Choroid plexus epithelial cell (primary cell): ENCODE data around the gene ARHGAP42.
A peak's percentile ranks its signal among the peaks of the same experiment; 100 is the strongest.

Experiments
- DNase-seq: peaks from one replicate; pipeline ENCODE4 v3.0.0-alpha.2; 2010; ENCODE audit warnings: low read depth
- H3K4me3 ChIP-seq: 2 replicates; pipeline ENCODE4 v1.5.1; 2011; ENCODE audit warnings: low read depth, mild to moderate bottlenecking, control low read depth, low read length, moderate library complexity
- TF ChIP-seq, protein P1 (sequence below): conservative IDR thresholded peaks from 2 replicates; pipeline ENCODE4 v1.5.1; 2011; ENCODE audit warnings: low read depth, mild to moderate bottlenecking, control low read depth, inconsistent platforms, low read length, moderate library complexity

The ARHGAP42 gene

DNA sequence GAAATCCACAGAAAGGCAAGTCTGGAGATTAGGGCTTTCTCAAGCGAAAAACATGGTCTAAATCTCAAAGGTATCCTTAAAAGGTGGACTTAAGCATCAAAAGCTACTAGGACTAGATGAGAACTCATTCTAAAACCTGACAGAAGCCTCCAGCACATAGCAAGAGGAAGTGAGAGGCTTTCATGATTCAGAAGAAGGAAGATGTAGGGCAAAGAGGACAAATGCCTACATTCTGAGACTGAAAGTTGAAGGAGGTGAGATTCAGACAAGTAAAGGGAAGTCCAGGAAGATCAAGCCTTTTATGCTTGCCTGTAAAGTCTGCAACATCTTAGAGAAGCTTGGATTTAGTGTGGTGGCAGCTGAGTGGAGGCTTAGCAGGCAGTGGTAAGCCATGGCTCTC lies 343.6 kb downstream of the ARHGAP42 start:
- TF ChIP-seq, protein P1, sequence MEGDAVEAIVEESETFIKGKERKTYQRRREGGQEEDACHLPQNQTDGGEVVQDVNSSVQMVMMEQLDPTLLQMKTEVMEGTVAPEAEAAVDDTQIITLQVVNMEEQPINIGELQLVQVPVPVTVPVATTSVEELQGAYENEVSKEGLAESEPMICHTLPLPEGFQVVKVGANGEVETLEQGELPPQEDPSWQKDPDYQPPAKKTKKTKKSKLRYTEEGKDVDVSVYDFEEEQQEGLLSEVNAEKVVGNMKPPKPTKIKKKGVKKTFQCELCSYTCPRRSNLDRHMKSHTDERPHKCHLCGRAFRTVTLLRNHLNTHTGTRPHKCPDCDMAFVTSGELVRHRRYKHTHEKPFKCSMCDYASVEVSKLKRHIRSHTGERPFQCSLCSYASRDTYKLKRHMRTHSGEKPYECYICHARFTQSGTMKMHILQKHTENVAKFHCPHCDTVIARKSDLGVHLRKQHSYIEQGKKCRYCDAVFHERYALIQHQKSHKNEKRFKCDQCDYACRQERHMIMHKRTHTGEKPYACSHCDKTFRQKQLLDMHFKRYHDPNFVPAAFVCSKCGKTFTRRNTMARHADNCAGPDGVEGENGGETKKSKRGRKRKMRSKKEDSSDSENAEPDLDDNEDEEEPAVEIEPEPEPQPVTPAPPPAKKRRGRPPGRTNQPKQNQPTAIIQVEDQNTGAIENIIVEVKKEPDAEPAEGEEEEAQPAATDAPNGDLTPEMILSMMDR: no peak
- DNase-seq: no peak
- H3K4me3 ChIP-seq: no peak overlapping the region

DNA sequence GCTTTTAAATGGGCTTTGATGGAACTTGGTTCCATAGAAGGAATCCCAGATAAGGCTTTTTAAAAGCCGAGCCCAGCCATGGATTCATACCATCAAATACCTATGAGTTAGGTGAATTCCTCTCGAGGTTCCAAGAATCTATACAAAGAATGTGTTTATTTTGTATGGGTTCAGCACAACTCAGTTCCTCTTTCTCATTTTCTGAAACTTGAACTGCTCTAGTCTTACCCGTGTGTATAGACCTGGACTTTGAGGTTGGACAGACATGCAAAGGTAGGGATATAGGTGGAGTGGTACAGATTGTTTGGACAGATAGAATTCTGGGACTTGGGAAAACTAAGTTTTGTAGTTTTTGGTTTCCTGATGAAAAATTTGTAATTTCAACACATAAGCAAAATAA lies 344.6 kb downstream of the ARHGAP42 start:
- DNase-seq: no peak

DNA sequence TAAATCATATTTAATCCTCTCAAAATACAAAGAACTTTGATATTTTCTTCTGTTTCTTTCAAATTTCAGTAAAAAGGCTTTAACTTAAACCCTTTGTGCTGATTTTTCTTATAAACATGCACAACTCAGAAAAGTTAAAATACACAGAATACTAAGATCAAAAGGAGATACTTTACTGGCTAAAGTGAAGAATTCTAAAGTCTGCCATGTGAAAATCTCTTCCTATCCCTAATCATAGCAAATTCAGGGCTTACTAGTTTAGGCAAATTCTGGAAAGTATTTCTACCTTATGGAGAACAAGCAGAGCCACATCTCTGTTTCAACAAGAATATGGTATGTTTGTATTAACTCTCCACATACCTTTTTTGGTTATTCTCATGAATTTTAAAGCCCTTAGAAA lies 345.9 kb downstream of the ARHGAP42 start:
- no peak for DNase-seq
- H3K4me3 ChIP-seq: no peak overlapping the region
- TF ChIP-seq, protein P1: no peak

More for the DNA sequence above, 344.6 kb downstream of the ARHGAP42 start:
- no peak overlapping the region for H3K4me3 ChIP-seq
- TF ChIP-seq, protein P1: no peak

DNA sequence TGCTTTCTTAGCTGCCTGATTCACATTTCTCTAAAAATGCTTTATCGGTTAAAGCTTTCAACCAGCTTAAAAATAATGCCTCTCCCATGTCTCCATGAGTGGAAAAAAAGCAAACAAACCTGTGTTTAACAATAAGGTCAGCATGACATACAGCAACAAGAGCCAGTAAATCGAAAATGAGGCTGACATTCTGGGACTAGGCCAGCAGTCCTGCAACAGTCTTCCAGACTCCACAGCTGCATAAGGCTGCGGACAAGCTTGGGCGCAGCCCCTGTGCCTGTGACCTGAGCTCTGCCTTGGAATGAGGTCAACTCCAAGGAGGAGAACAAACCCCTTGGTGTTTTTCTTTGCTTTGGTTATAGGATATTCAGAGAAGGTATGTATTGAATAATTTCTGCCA lies 347.0 kb downstream of the ARHGAP42 start:
- DNase-seq: peak; percentile 29
- no peak overlapping the region for H3K4me3 ChIP-seq
- TF ChIP-seq, protein P1: no peak

DNA sequence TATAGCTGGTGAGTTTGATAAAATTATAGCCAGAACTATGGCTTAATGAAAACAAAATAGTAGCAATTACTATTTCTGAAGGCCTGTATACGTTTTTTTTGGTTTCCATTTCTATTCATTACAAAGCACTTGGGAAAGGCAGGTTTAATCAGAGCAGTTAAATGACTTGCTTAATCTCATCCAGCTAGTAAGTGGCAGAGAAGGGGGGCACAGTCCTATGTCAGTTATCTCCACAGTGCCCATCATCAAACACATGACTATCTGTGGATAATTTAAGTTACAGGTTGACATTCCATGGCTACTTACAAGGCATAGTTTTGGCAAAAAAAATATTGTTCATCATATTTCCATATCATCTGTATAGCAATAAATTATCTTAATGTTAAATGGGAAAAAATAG lies 348.8 kb downstream of the ARHGAP42 start:
- TF ChIP-seq, protein P1: no peak
- no peak for DNase-seq
- H3K4me3 ChIP-seq: no peak overlapping the region
